Endothelial cell of umbilical vein (primary cell): Measurements from ENCODE around the gene TTC9B. TPM values are rescaled to one million over a fixed set of nuclear protein-coding genes. Genes with fewer than 3 reads are reported as not detected.

Experiments used
- BruUV-seq: library from RNA; stranded (reverse); fragments of 400-500 nt; replicated peaks from 2 replicates; lab custom pipeline; 2021; lab: Mats Ljungman, UMichigan
- CTCF ChIA-PET: fragments of 300-600, 350-600 bp; sonication (Branson Sonifier 250); formaldehyde crosslinking; loops from one replicate; lab custom pipeline; 2021; ENCODE audit warnings: antibody characterized with exemption, inconsistent platforms; lab: Charles Lee
- POLR2A ChIA-PET: fragments of 300-600, 350-600 bp; sonication (Branson Sonifier 250); formaldehyde crosslinking; loops from one replicate; lab custom pipeline; 2021; ENCODE audit warnings: antibody characterized with exemption, inconsistent platforms; lab: Charles Lee
- DNase-seq: peaks from one replicate; pipeline ENCODE4 v3.0.0-alpha.2; 2011; ENCODE audit warnings: low read depth, low spot score
- FAIRE-seq: peaks from 2 replicates; lab custom pipeline; 2011; peaks lifted over from hg19 to GRCh38; lab: Jason Lieb, UNC
- H2AFZ ChIP-seq: 2 replicates; pipeline ENCODE4 v1.6.0; 2012; ENCODE audit warnings: low read depth, low read length, control low read depth, inconsistent platforms
- H3K27ac ChIP-seq: 2 replicates; pipeline ENCODE4 v1.5.1; 2011; ENCODE audit warnings: low read depth, mild to moderate bottlenecking, control low read depth, low read length, moderate library complexity; ENCODE audit not compliant: insufficient read depth
- H3K27me3 ChIP-seq, 2 experiments: 2 replicates each; pipeline versions ENCODE4 v1.6.0 to v1.6.1; 2011; ENCODE audit warnings: low read length in 2 of 2, mixed read lengths in 1 of 2; ENCODE audit not compliant: control insufficient read depth in 2 of 2, insufficient read depth in 2 of 2
- H3K36me3 ChIP-seq, 2 experiments: 2 replicates in 1 of 2; 3 replicates in 1 of 2; pipeline ENCODE4 v1.5.1; 2011; ENCODE audit warnings: low read length in 2 of 2, mild to moderate bottlenecking in 1 of 2, moderate library complexity in 1 of 2; ENCODE audit not compliant: control insufficient read depth in 2 of 2, insufficient read depth in 2 of 2; ENCODE audit errors: extremely low read depth in 1 of 2
- H3K4me1 ChIP-seq: 3 replicates; pipeline ENCODE4 v1.5.1; 2011; ENCODE audit warnings: mild to moderate bottlenecking, low read length; ENCODE audit not compliant: control insufficient read depth, insufficient read depth; ENCODE audit errors: extremely low read depth
- H3K4me2 ChIP-seq: 2 replicates; pipeline ENCODE4 v1.6.1; 2011; ENCODE audit warnings: low read length, control low read depth, mixed read lengths; ENCODE audit not compliant: insufficient read depth
- H3K4me3 ChIP-seq, 3 experiments: fragments of 200-600 bp in 1 of 3; sonication (generic), shearing (Covaris generic) in 1 of 3; replicated peaks in 1 of 3; 2 replicates each; pipeline ENCODE4 v1.5.1; 2011 to 2016; ENCODE audit warnings: control low read depth in 3 of 3, low read length in 3 of 3, mild to moderate bottlenecking in 2 of 3, inconsistent platforms in 1 of 3, low read depth in 1 of 3, moderate library complexity in 1 of 3; ENCODE audit not compliant: insufficient read depth in 1 of 3
- H3K79me2 ChIP-seq: 2 replicates; pipeline ENCODE4 v1.6.0; 2012; ENCODE audit warnings: low read length, inconsistent platforms; ENCODE audit not compliant: control insufficient read depth, insufficient read depth
- H3K9ac ChIP-seq: replicated peaks from 2 replicates; pipeline ENCODE3; 2011; ENCODE audit warnings: low read length, control low read depth; ENCODE audit not compliant: insufficient read depth; ENCODE audit errors: extremely low read depth
- H3K9me1 ChIP-seq: replicated peaks from 3 replicates; pipeline ENCODE4 v1.6.0; 2011; ENCODE audit warnings: mild to moderate bottlenecking, low read length; ENCODE audit not compliant: control insufficient read depth, insufficient read depth; ENCODE audit errors: extremely low read depth
- H3K9me3 ChIP-seq: replicated peaks from 2 replicates; pipeline ENCODE4 v1.5.1; 2012; ENCODE audit warnings: low read length, inconsistent platforms; ENCODE audit not compliant: control insufficient read depth, insufficient read depth
- H4K20me1 ChIP-seq: replicated peaks from 2 replicates; pipeline ENCODE3; 2011; ENCODE audit warnings: mild to moderate bottlenecking, low read length; ENCODE audit not compliant: control insufficient read depth, insufficient read depth; ENCODE audit errors: extremely low read depth
- CTCF ChIP-seq, 2 donors: IDR thresholded peaks; 1 replicate in 1 of 2; 2 replicates in 1 of 2; pipeline ENCODE4 v1.5.1; 2011; ENCODE audit warnings: low read length in 2 of 2, mild to moderate bottlenecking in 2 of 2, moderate library complexity in 2 of 2, control low read depth in 1 of 2, inconsistent platforms in 1 of 2, low read depth in 1 of 2; ENCODE audit not compliant: insufficient read depth in 1 of 2; ENCODE audit errors: extremely low read depth in 1 of 2
- EZH2 ChIP-seq: IDR thresholded peaks from 2 replicates; pipeline ENCODE4 v1.6.1; 2012; ENCODE audit warnings: borderline replicate concordance, low read depth, mild to moderate bottlenecking, moderate library complexity, low read length, inconsistent platforms; ENCODE audit not compliant: severe bottlenecking
- FOS ChIP-seq: IDR thresholded peaks from 2 replicates; pipeline ENCODE4 v1.6.1; 2011; ENCODE audit warnings: mild to moderate bottlenecking, low read length, moderate library complexity, borderline replicate concordance; ENCODE audit not compliant: insufficient read depth
- GATA2 ChIP-seq: IDR thresholded peaks from 2 replicates; pipeline ENCODE4 v1.7.0; 2011; ENCODE audit warnings: low read depth, mild to moderate bottlenecking, moderate library complexity, mixed read lengths, low read length; ENCODE audit not compliant: insufficient read length, insufficient read depth
- JUN ChIP-seq: IDR thresholded peaks from 2 replicates; pipeline ENCODE4 v1.6.1; 2011; ENCODE audit warnings: borderline replicate concordance, low read depth; ENCODE audit not compliant: insufficient read length, insufficient read depth
- MAX ChIP-seq: IDR thresholded peaks from 2 replicates; pipeline ENCODE4 v1.6.1; 2011; ENCODE audit not compliant: insufficient read depth, insufficient read length
- MYC ChIP-seq: IDR thresholded peaks from one replicate; pipeline ENCODE4 v1.6.1; 2011; ENCODE audit warnings: mild to moderate bottlenecking, low read depth, low read length
- POLR2A ChIP-seq: IDR thresholded peaks from 2 replicates; pipeline ENCODE4 v1.6.1; 2012; ENCODE audit warnings: low read depth, mild to moderate bottlenecking, control low read depth, low read length
- POLR2AphosphoS5 ChIP-seq: IDR thresholded peaks from 2 replicates; pipeline ENCODE4 v1.6.1; 2012; ENCODE audit warnings: low read depth, mild to moderate bottlenecking, control low read depth, low read length, moderate library complexity; ENCODE audit not compliant: insufficient read depth
- dilution Hi-C: fragments of 300-500 bp; cut with MboI; formaldehyde crosslinking; loops from one replicate; pipeline ENCODE4 v1.15.0; 2019; ENCODE audit warnings: low sequenced_read_pairs; ENCODE audit not compliant: extremely low pct_ligation_motif_present
- intact Hi-C: fragments of 100-400 bp; cut with micrococcal nuclease; formaldehyde crosslinking; loops from one replicate; pipeline ENCODE4 v1.10.0; 2022
- polyA plus RNA-seq, 4 experiments: library from polyadenylated mRNA; depleted of rRNA in 3 of 4; stranded (reverse) in 3 of 4; unstranded in 1 of 4; fragments of >200 nt; gene quantifications; 2 replicates each; pipeline versions ENCODE4 v1.2.1 to v1.2.3, GENCODE V29; 2011 to 2012; ENCODE audit warnings: missing spikeins in 1 of 4
- total RNA-seq: library from RNA; stranded (reverse); gene quantifications from 2 replicates; pipeline ENCODE4 v1.2.3, GENCODE V29; 2021

The TTC9B gene
- total and polyA plus RNA-seq, 2 donors (not counting 3 experiments of a cell fraction or from before 2014, with no cell fraction given) = not detected

GRCh38 chr19:40217027-40217810 is 965 bp downstream of the TTC9B start:
- H3K36me3 ChIP-seq = no peaks in the 10 kb centered on the region
- H3K4me3 ChIP-seq = no peak overlapping the region
- BruUV-seq = no TSS peak
- H3K27ac ChIP-seq = no peak overlapping the region
- no peaks in the 10 kb centered on the region for H4K20me1 ChIP-seq
- H3K27me3 ChIP-seq = peaks cover 18% of the 10 kb centered on the region in 2 experiments
- FAIRE-seq (no peak), DNase-seq (no peak)
- CTCF ChIA-PET = interaction anchor here (0.6 to 1.3 kb wide), 6 partner anchors 16 to 77 kb away, joined by 3 to 4 read pairs (median 3); no protein-coding TSS in a partner anchor
- H3K9me3 ChIP-seq = no peaks in the 10 kb centered on the region
- dilution Hi-C loops = no loop called here
- H3K9ac ChIP-seq = no peak overlapping the region
- H3K9me1 ChIP-seq = no peaks in the 10 kb centered on the region
- peaks cover 11% of the 10 kb centered on the region for H3K4me1 ChIP-seq
- intact Hi-C loops = no loop called here
- POLR2A ChIA-PET = no interaction called here
- no peaks in the 10 kb centered on the region for H3K79me2 ChIP-seq
- H3K4me2 ChIP-seq = no peak overlapping the region
- H2AFZ ChIP-seq = no peak overlapping the region
- TF ChIP-seq CTCF (IDR thresholded peaks at IDR 0.05; ENCODE audit: extremely low read depth in 1 of 2, insufficient read depth in 1 of 2, low read depth in 1 of 2, low read length in 2 of 2) (peak; percentile 30 to 36), GATA2 (no peak)

- Histone ChIP-seq H3K9me1 (no peaks in the 10 kb centered on the region), H3K9me3 (no peaks in the 10 kb centered on the region), H3K4me1 (peaks cover 11% of the 10 kb centered on the region), H3K4me3 (no peak overlapping the region), H3K79me2 (no peaks in the 10 kb centered on the region), H4K20me1 (no peaks in the 10 kb centered on the region), H3K9ac (no peak overlapping the region), H2AFZ (no peak overlapping the region), H3K36me3 (no peaks in the 10 kb centered on the region), H3K27ac (no peak overlapping the region), H3K27me3 (peaks cover 18% of the 10 kb centered on the region in 2 experiments), H3K4me2 (no peak overlapping the region)
- no peak for TF ChIP-seq FOS
- no peak for TF ChIP-seq MAX
- no peak for TF ChIP-seq EZH2
- no peak for TF ChIP-seq JUN
- no peak for TF ChIP-seq POLR2AphosphoS5
- TF ChIP-seq POLR2A = no peak
- no peak for TF ChIP-seq MYC
- dilution Hi-C loops = no loop called here
- POLR2A ChIA-PET = no interaction called here
- intact Hi-C loops = no loop called here
- FAIRE-seq (no peak), DNase-seq (no peak)
- CTCF ChIA-PET = no interaction called here
- no TSS peak for BruUV-seq
These were observed 1.5 kb downstream of the TTC9B start for GRCh38 chr19:40216777-40217026.
